GM18951 (cell line): ENCODE data around the gene IL12RB1.
"Not testable (repeated sequence)": the region's sequence is repeated elsewhere in the genome, so short reads cannot be mapped to it uniquely, and the experiment has no call there.

Experiments
- POLR2A ChIP-seq: IDR thresholded peaks from 4 replicates; pipeline ENCODE4 v1.6.1; 2011; ENCODE audit warnings: mild to moderate bottlenecking; ENCODE audit not compliant: insufficient read length, insufficient read depth; ENCODE audit errors: extremely low read depth
- in situ Hi-C: fragments of 300-500 bp; cut with MboI; formaldehyde crosslinking; loops from one replicate; pipeline ENCODE4 v1.12.0; 2022; ENCODE audit warnings: low sequenced_read_pairs, mixed read lengths, inconsistent platforms; ENCODE audit not compliant: unreplicated experiment

Gene IL12RB1

GRCh38 chr19:18107235-18107634 lies 20.5 kb upstream of the IL12RB1 start:
- in situ Hi-C loops: no loop called here
- no peak for TF ChIP-seq POLR2A

DNA sequence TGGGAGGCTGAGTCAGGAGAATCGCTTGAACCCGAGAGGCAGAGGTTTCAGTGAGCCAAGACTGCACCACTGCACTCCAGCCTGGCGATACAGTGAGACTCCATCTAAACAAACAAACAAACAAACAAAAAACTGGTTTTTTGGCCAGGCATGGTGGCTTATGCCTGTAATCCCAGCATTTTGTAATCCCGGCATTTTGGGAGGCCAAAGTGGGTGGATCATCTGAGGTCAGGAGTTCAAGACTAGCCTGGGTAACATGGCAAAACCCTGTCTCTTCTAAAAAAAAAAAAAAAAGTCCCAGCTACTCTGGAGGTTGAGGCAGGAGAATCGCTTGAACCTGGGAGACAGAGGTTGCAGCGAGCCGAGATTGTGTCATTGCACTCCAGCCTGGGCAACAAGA lies 18.5 kb upstream of the IL12RB1 start:
- in situ Hi-C loops: not testable (repeated sequence)

DNA sequence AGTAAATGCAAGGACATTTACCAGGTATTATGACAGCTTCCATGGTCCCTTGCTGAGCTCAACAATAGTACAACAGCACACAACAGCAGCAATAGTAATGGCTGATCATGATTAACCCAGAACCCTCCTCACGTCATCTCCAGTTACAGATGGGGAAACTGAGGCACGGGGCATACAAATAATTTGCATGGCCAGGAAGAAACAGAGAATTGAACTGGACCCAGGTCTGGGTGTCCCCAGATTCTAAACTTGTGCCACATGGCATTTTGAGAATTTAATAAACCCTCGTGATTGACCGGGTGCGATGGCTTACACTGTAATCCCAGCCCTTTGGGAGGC lies 18.0 kb upstream of the IL12RB1 start:
- no peak for TF ChIP-seq POLR2A
- in situ Hi-C loops: no loop called here

- TF ChIP-seq POLR2A: no peak
- in situ Hi-C loops: no loop called here
Observed at GRCh38 chr19:18102916-18103542, 16.3 kb upstream of the IL12RB1 start.

DNA sequence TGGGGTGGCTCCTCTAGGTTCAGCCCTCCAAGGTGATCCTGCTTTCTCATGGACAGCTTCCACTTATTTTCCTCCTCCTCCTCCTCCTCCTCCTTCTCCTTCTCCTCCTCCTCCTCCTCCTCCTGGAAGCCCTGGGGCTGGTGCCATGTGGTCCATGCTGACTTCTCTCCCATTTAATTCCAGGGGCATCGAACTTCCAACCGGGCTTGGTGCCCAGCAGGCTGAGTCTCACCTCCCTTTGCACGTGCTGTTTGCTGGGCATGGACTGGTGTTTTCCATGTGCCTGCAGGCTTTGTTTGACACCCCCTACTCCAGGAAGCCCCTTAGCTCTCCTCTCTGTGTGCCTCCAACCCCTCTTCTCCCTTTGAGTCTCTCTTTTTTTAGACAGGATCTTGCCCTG lies 14.5 kb upstream of the IL12RB1 start:
- TF ChIP-seq POLR2A: no peak
- in situ Hi-C loops: no loop called here

DNA sequence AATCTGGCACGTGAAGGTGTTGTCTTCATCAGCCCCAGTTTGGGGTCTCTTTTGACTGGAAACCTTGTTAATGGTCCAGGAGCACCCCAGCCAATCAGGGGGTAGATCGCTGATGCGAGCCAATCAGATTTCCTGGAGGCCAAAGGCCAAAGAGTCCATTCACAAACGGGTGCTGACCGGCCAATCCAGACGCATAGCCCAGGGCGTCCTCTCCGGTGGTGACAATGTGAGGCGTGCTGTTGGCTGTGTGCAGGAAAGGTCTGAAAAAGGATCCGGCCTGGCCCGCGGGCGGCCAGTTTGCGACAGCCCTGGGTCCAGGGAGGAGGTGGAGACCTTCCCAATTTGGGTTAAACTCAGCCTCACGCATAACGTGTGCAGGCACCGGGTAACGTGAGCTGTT lies 14.0 kb upstream of the IL12RB1 start:
- no peak for TF ChIP-seq POLR2A
- in situ Hi-C loops: no loop called here

GRCh38 chr19:18099623-18099995 lies 12.9 kb upstream of the IL12RB1 start:
- in situ Hi-C loops: no loop called here
- no peak for TF ChIP-seq POLR2A

DNA sequence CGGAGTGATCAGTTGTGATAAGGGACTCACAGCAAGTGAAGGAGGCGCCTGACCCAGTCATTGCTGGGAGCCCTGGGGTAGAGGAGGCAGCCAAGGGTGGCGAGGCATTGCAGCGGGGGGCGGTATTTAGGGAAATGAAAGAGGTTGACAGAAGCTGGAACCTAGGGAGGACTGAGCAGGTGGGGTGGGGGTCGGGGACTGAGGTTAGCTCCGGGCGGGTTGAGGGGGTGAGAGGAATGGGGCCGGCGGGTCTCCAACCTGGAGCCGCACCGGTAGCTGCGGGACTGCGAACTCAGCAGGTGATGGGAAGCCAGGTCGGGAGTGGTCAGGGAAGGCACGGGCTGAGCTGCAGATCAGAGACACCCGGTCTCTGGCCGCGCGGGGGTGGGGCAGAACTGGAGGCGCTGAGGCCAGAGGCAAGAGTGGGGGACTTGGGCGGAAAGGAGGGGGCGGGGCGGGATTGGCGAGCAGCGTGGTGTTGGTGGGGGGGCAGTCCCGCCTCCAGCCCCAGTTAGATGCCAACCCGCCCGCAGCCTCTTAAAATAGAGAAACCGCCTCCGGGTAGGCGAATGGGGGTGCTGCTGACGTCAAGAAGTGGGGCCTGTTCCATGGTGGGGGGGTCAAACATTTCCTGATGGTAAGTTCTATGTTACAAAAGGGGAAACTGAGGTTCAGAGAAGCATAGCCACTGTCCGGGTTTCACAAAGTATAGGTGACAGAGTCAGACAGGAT lies 12.3 kb upstream of the IL12RB1 start:
- peak; percentile 81 for TF ChIP-seq POLR2A
- in situ Hi-C loops: no loop called here

GRCh38 chr19:18097993-18098890 lies 11.5 kb upstream of the IL12RB1 start:
- TF ChIP-seq POLR2A: no peak
- in situ Hi-C loops: no loop called here

- in situ Hi-C loops: no loop called here
- TF ChIP-seq POLR2A: peak; percentile 78
Observed at GRCh38 chr19:18097217-18097992, 10.7 kb upstream of the IL12RB1 start, which contains the start of gene MAST3. TSS of gene MAST3 (plus strand) at chr19:18097778. CDS start at chr19:18097793, 15 bp downstream.

GRCh38 chr19:18096258-18096657 lies 9.5 kb upstream of the IL12RB1 start:
- in situ Hi-C loops: no loop called here
- TF ChIP-seq POLR2A: no peak

DNA sequence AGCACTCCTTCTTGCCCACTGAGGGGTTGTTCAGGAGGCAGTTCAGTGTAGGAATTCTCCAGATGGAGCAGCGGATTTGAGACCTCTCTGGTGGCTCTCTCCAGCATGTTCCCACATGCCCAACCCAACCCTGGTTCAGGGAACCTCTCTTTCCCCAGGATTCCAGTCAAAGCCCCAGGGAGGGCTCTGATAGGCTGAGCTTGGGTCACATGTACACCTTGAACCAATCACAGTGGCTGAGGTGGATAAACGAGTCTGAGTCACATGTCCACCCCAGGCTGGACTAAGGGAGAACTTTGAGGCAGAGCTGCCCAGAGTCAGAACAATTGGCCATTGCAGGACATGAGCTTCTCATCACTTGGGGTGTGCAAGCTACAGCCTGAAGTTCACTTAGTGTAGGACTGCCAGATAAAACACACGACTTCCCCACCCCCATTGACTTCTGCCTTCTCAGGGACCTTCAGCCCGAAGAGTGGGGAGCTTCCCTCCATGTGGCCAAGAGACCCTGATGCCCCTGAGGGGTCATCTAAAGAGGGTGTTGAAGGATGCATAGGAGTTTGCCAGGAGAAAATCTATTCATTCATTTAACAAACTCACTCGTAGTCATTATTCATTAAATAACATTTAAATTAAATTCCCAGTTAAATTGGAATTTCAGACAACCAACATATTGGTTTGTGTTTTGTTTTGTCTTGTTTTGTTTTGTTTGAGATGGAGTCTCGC lies 6.9 kb upstream of the IL12RB1 start:
- TF ChIP-seq POLR2A: no peak
- in situ Hi-C loops: no loop called here
